Measurements from ENCODE around the gene PCYT1A. TPM values are rescaled to one million over a fixed set of nuclear protein-coding genes. Genes with fewer than 3 reads are reported as not detected.
"Not testable (repeated sequence)": the region's sequence is repeated elsewhere in the genome, so short reads cannot be mapped to it uniquely, and the experiment has no call there.

The PCYT1A gene
- total and polyA plus RNA-seq, 7 donors, result 28.4 to 98.4 (median 62.9) TPM

DNA sequence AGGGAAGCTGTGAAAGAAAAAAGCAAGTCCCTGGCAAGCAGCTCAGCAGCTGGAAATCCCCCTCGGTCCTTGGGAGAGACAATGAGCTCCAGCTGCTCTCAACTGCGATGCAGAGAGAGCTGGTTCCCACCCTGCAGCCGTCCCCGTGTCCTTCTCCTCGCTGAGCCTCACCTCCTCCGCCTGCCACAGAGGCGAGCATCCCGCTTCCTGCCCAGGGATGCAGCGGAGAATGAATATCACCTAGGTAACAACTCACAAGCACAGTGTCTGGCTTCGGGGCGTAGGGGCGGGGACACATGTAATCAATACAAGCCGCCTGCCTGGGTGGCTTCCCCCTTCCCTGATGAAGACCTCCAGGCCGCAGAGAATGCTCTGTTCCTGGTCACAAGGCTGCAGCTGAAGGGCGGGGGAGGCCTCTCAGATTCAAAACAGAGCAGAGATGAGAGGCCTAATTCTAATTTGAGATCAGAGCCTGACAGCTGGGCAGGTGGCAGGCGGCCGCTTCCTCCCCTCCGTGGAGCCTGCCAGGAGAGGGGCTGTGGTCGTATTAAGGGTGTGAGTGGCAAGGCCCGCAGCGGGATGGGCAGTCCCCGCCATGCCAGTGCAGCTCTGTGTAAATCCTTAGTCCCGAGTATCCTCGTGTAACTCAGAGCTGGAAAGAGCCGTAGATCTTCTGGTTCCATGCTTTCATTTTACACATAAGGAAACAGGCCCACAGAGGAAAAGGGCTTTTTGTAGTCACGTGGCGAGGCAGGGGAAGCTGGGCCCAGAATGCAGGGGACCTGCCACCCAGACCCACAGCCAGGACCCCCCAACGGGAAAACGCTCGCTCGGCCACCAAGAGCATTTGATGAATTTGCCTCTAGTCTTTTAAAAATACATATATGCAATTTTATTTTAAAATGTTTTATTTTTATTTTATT lies 100.6 kb downstream of the PCYT1A start:
- Histone ChIP-seq H3K4me3 (peak overlapping the region; percentile 20), H3K27me3 (ENCODE audit: insufficient read depth in 3 of 3, low read length in 2 of 3) (no peaks in the 10 kb centered on the region), H3K9me3 (no peaks in the 10 kb centered on the region), H3K27ac (peak overlapping the region; percentile 68), H3K36me3 (ENCODE audit: insufficient read depth in 1 of 2, low read depth in 1 of 2) (no peaks in the 10 kb centered on the region), H3K4me1 (peaks cover 7% of the 10 kb centered on the region)
- peak in 1 of 2 donors; percentile 51 for DNase-seq
- ATAC-seq, result peak; percentile 54 to 76 (median 68)
- TF ChIP-seq, protein P1, sequence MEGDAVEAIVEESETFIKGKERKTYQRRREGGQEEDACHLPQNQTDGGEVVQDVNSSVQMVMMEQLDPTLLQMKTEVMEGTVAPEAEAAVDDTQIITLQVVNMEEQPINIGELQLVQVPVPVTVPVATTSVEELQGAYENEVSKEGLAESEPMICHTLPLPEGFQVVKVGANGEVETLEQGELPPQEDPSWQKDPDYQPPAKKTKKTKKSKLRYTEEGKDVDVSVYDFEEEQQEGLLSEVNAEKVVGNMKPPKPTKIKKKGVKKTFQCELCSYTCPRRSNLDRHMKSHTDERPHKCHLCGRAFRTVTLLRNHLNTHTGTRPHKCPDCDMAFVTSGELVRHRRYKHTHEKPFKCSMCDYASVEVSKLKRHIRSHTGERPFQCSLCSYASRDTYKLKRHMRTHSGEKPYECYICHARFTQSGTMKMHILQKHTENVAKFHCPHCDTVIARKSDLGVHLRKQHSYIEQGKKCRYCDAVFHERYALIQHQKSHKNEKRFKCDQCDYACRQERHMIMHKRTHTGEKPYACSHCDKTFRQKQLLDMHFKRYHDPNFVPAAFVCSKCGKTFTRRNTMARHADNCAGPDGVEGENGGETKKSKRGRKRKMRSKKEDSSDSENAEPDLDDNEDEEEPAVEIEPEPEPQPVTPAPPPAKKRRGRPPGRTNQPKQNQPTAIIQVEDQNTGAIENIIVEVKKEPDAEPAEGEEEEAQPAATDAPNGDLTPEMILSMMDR (IDR thresholded peaks at IDR 0.05), result no peak
- 26 to 32% (median 26%) methylated on average over 30 to 31 of the region's 31 CpGs for WGBS, 3 donors
- intact Hi-C loops (cut with DNase I), result no loop called here

- TF ChIP-seq, protein P1 (IDR thresholded peaks at IDR 0.05), result no peak
- DNase-seq (no peak), ATAC-seq (no peak)
- H3K27ac ChIP-seq, result no peak overlapping the region
- no peaks in the 10 kb centered on the region for H3K9me3 ChIP-seq
- H3K4me1 ChIP-seq, result peaks cover 9% of the 10 kb centered on the region
- no peak overlapping the region for H3K4me3 ChIP-seq
- H3K27me3 ChIP-seq (ENCODE audit: insufficient read depth in 3 of 3, low read length in 2 of 3), result no peaks in the 10 kb centered on the region
- WGBS, 3 donors, result 95% methylated on average over 15 of the region's 15 CpGs
- no peaks in the 10 kb centered on the region for H3K36me3 ChIP-seq (ENCODE audit: insufficient read depth in 1 of 2, low read depth in 1 of 2)
- intact Hi-C loops (cut with DNase I), result no loop called here
Observed at GRCh38 chr3:196184881-196185280, 102.6 kb downstream of the PCYT1A start.

DNA sequence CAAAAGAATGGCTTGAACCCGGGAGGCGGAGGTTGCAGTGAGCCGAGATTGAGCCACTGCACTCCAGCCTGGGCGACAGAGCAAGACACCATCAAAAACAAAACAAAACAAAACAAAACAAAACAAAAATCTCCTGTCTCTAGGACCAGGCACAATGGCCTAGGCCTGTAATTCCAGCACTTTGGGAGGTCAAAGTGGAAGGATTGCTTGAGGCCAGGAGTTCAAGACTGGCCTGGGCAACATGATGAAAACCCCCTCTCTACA lies 103.4 kb downstream of the PCYT1A start:
- H3K4me3 ChIP-seq; DNase-seq; H3K27me3 ChIP-seq (ENCODE audit: insufficient read depth in 3 of 3, low read length in 2 of 3); ATAC-seq; H3K27ac ChIP-seq; H3K9me3 ChIP-seq; H3K36me3 ChIP-seq (ENCODE audit: insufficient read depth in 1 of 2, low read depth in 1 of 2); intact Hi-C loops (cut with DNase I): not testable (repeated sequence)
- H3K4me1 ChIP-seq, result peaks cover 10% of the 10 kb centered on the region
- WGBS, 3 donors, result 92 to 95% (median 94%) methylated on average over 4 of the region's 4 CpGs

- no peaks in the 10 kb centered on the region for H3K9me3 ChIP-seq
- intact Hi-C loops (cut with DNase I), result no loop called here
- H3K4me1 ChIP-seq, result peaks cover 4% of the 10 kb centered on the region
- DNase-seq, result peak in 1 of 2 donors; percentile 28
- no peak overlapping the region for H3K4me3 ChIP-seq
- no peaks in the 10 kb centered on the region for H3K36me3 ChIP-seq (ENCODE audit: insufficient read depth in 1 of 2, low read depth in 1 of 2)
- no peak overlapping the region for H3K27ac ChIP-seq
- TF ChIP-seq, protein P1 (IDR thresholded peaks at IDR 0.05), result no peak
- ATAC-seq, result no peak
- 71 to 82% (median 76%) methylated on average over 10 of the region's 10 CpGs for WGBS, 3 donors
- H3K27me3 ChIP-seq (ENCODE audit: insufficient read depth in 3 of 3, low read length in 2 of 3), result no peaks in the 10 kb centered on the region
Observed at GRCh38 chr3:196181127-196181546, 106.4 kb downstream of the PCYT1A start.

- ATAC-seq (no peak), DNase-seq (peak in 1 of 2 donors; percentile 10)
- Histone ChIP-seq H3K4me3 (no peak overlapping the region), H3K27me3 (ENCODE audit: insufficient read depth in 3 of 3, low read length in 2 of 3) (no peaks in the 10 kb centered on the region), H3K4me1 (peaks cover 4% of the 10 kb centered on the region), H3K36me3 (ENCODE audit: insufficient read depth in 1 of 2, low read depth in 1 of 2) (no peaks in the 10 kb centered on the region), H3K9me3 (no peaks in the 10 kb centered on the region), H3K27ac (peak overlapping the region; percentile 91)
- TF ChIP-seq, protein P1 (IDR thresholded peaks at IDR 0.05), result no peak
- 68 to 79% (median 71%) methylated on average over 7 to 9 of the region's 9 CpGs for WGBS, 3 donors
- intact Hi-C loops (cut with DNase I), result no loop called here
Observed at GRCh38 chr3:196180346-196180745, 107.2 kb downstream of the PCYT1A start.

Other genes with a start within 250 kb of the PCYT1A start
- gene TFRC, start 205.6 kb downstream of the PCYT1A start, total RNA-seq, result 100 to 1,000 TPM in 1 of 4 donors, 10 to 100 TPM in 3; 36.2 to 101 (median 63.0) TPM
- gene TFRC, start 205.6 kb downstream of the PCYT1A start, polyA plus RNA-seq, result 100 to 1,000 TPM in 1 of 3 donors, 10 to 100 TPM in 2; 36.3 to 208 (median 95.8) TPM
- gene ZDHHC19, start 76.3 kb downstream of the PCYT1A start, total RNA-seq, result 1 to 10 TPM in 1 of 4 donors, under 1 TPM in 2, not detected in 1; 0.38 to 1.1 (median 0.43) TPM
- under 1 TPM in 2 of 3 donors, not detected in 1; 0.25 to 0.34 TPM for gene ZDHHC19, start 76.3 kb downstream of the PCYT1A start, polyA plus RNA-seq
- gene SLC51A, start 71.2 kb downstream of the PCYT1A start, total RNA-seq, result under 1 TPM in 1 of 4 donors, not detected in 3; 0.39 TPM
- under 1 TPM; 0.31 to 0.44 (median 0.40) TPM for gene SLC51A, start 71.2 kb downstream of the PCYT1A start, polyA plus RNA-seq
- 1 to 10 TPM in 2 of 4 donors, under 1 TPM in 1, not detected in 1; 0.44 to 3.2 (median 2.3) TPM for gene DYNLT2B, start 30.5 kb upstream of the PCYT1A start, total RNA-seq
- 1 to 10 TPM; 1.9 to 6.1 (median 3.1) TPM for gene DYNLT2B, start 30.5 kb upstream of the PCYT1A start, polyA plus RNA-seq
- gene TM4SF19, start 50.7 kb upstream of the PCYT1A start, total RNA-seq, result 1 to 10 TPM in 1 of 4 donors, under 1 TPM in 1, not detected in 2; 0.93 to 1.9 TPM
- gene TM4SF19, start 50.7 kb upstream of the PCYT1A start, polyA plus RNA-seq, result 1 to 10 TPM in 1 of 3 donors, under 1 TPM in 1, not detected in 1; 1.00 to 2.3 TPM
- gene UBXN7, start 144.7 kb upstream of the PCYT1A start, total RNA-seq, result 10 to 100 TPM; 12.2 to 23.7 (median 14.7) TPM
- gene UBXN7, start 144.7 kb upstream of the PCYT1A start, polyA plus RNA-seq, result 1 to 10 TPM; 1.3 to 6.2 (median 1.9) TPM
- 10 to 100 TPM in 3 of 4 donors, 1 to 10 TPM in 1; 9.9 to 22.1 (median 15.8) TPM for gene RNF168, start 216.0 kb upstream of the PCYT1A start, total RNA-seq
- gene RNF168, start 216.0 kb upstream of the PCYT1A start, polyA plus RNA-seq, result 10 to 100 TPM in 1 of 3 donors, 1 to 10 TPM in 2; 3.6 to 11.6 (median 9.9) TPM
- 10 to 100 TPM in 2 of 4 donors, 1 to 10 TPM in 2; 1.2 to 16.9 (median 8.8) TPM for gene SMCO1, start 227.6 kb upstream of the PCYT1A start, total RNA-seq
- gene SMCO1, start 227.6 kb upstream of the PCYT1A start, polyA plus RNA-seq, result 10 to 100 TPM in 1 of 3 donors, 1 to 10 TPM in 2; 4.1 to 11.4 (median 5.2) TPM